A673 (cell line): ENCODE results near the gene ATP6V0E1. TPM values are rescaled to one million over a fixed set of nuclear protein-coding genes. Genes with fewer than 3 reads are reported as not detected.
A peak's percentile ranks its signal among the peaks of the same experiment; 100 is the strongest.

Experiments
- BruUV-seq: library from RNA; stranded (reverse); fragments of 400-500 nt; replicated peaks from 2 replicates; lab custom pipeline; 2021; lab: Mats Ljungman, UMichigan
- CTCF ChIA-PET: fragments of 300-600 bp; sonication (Branson Sonifier 250); formaldehyde crosslinking; loops from one replicate; lab custom pipeline; 2022; ENCODE audit warnings: antibody characterized with exemption; lab: Charles Lee
- POLR2A ChIA-PET: fragments of 300-600 bp; sonication (Branson Sonifier 250); formaldehyde crosslinking; loops from one replicate; lab custom pipeline; 2022; ENCODE audit warnings: antibody characterized with exemption; ENCODE audit not compliant: low non-redundant PET; lab: Charles Lee
- DNase-seq: peaks from one replicate; pipeline ENCODE4 v3.0.0-alpha.2; 2015; ENCODE audit warnings: low spot score
- H3K27ac ChIP-seq: fragments of 200-600 bp; sonication (generic); 2 replicates; pipeline ENCODE4 v1.5.1; 2016; ENCODE audit warnings: mixed run types, low read depth, mild to moderate bottlenecking, mixed read lengths, antibody characterized with exemption, low read length; ENCODE audit not compliant: poor library complexity, severe bottlenecking
- H3K27me3 ChIP-seq: fragments of 200-600 bp; sonication (generic); replicated peaks from 2 replicates; pipeline ENCODE4 v1.6.1; 2017; ENCODE audit warnings: mixed run types, low read depth, mild to moderate bottlenecking, mixed read lengths, antibody characterized with exemption, low read length; ENCODE audit not compliant: insufficient read depth, poor library complexity
- H3K36me3 ChIP-seq: fragments of 200-600 bp; sonication (generic); 2 replicates; pipeline ENCODE4 v1.6.1; 2016; ENCODE audit warnings: mixed run types, mild to moderate bottlenecking, mixed read lengths, antibody characterized with exemption, low read length; ENCODE audit not compliant: insufficient read depth, poor library complexity, severe bottlenecking
- H3K4me1 ChIP-seq: fragments of 200-600 bp; sonication (generic); 2 replicates; pipeline ENCODE4 v1.6.1; 2017; ENCODE audit warnings: mixed run types, mild to moderate bottlenecking, mixed read lengths, antibody characterized with exemption, low read length; ENCODE audit not compliant: insufficient read depth, poor library complexity, severe bottlenecking
- H3K4me3 ChIP-seq: fragments of 200-600 bp; sonication (generic); 2 replicates; pipeline ENCODE4 v1.5.1; 2016; ENCODE audit warnings: low read depth, mixed run types, mild to moderate bottlenecking, mixed read lengths, low read length; ENCODE audit not compliant: poor library complexity, severe bottlenecking
- H3K9me3 ChIP-seq: fragments of 200-600 bp; sonication (generic); 2 replicates; pipeline ENCODE4 v1.6.1; 2016; ENCODE audit warnings: mixed run types, low read depth, mild to moderate bottlenecking, mixed read lengths, antibody characterized with exemption, low read length; ENCODE audit not compliant: poor library complexity, severe bottlenecking
- EZH2 ChIP-seq: fragments of 200-600 bp; sonication (generic); IDR thresholded peaks from 2 replicates; pipeline ENCODE4 v1.6.1; 2017; ENCODE audit warnings: borderline replicate concordance, low read depth, mild to moderate bottlenecking, mixed read lengths, antibody characterized with exemption, low read length; ENCODE audit not compliant: poor library complexity, severe bottlenecking
- intact Hi-C: fragments of 100-400 bp; cut with micrococcal nuclease; formaldehyde crosslinking; loops from one replicate; pipeline ENCODE4 v1.10.0; 2022; ENCODE audit not compliant: unreplicated experiment
- total RNA-seq: library from RNA; stranded (reverse); gene quantifications from 2 replicates; pipeline ENCODE4 v1.2.3, GENCODE V29; 2021
- TF ChIP-seq, protein P1 (sequence below): fragments of 300-800, 200-600 bp; sonication (generic); conservative IDR thresholded peaks from 2 replicates; pipeline ENCODE4 v1.5.1; 2017; ENCODE audit warnings: low read depth, mild to moderate bottlenecking, antibody characterized with exemption, low read length, moderate library complexity, mixed read lengths

The ATP6V0E1 gene
- total RNA-seq, 1 experiment from 2014 or later, result 148 TPM

GRCh38 chr5:172951371-172952033, 32.1 kb upstream of the ATP6V0E1 start:
- intact Hi-C loops, result no loop called here
- Histone ChIP-seq H3K4me3 (no peak overlapping the region), H3K36me3 (no peaks in the 10 kb centered on the region), H3K27ac (no peak overlapping the region), H3K9me3 (no peaks in the 10 kb centered on the region), H3K4me1 (no peaks in the 10 kb centered on the region), H3K27me3 (no peaks in the 10 kb centered on the region)
- TF ChIP-seq, protein P1, sequence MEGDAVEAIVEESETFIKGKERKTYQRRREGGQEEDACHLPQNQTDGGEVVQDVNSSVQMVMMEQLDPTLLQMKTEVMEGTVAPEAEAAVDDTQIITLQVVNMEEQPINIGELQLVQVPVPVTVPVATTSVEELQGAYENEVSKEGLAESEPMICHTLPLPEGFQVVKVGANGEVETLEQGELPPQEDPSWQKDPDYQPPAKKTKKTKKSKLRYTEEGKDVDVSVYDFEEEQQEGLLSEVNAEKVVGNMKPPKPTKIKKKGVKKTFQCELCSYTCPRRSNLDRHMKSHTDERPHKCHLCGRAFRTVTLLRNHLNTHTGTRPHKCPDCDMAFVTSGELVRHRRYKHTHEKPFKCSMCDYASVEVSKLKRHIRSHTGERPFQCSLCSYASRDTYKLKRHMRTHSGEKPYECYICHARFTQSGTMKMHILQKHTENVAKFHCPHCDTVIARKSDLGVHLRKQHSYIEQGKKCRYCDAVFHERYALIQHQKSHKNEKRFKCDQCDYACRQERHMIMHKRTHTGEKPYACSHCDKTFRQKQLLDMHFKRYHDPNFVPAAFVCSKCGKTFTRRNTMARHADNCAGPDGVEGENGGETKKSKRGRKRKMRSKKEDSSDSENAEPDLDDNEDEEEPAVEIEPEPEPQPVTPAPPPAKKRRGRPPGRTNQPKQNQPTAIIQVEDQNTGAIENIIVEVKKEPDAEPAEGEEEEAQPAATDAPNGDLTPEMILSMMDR, result no peak
- no peak for TF ChIP-seq EZH2
- POLR2A ChIA-PET, result no interaction called here
- DNase-seq, result no peak
- CTCF ChIA-PET, result no interaction called here
- BruUV-seq, result TSS peak; percentile 69

- intact Hi-C loops, result no loop called here
- DNase-seq, result no peak
These were observed 31.5 kb upstream of the ATP6V0E1 start for GRCh38 chr5:172952034-172952511.

GRCh38 chr5:172953776-172954675, 29.5 kb upstream of the ATP6V0E1 start:
- CTCF ChIA-PET, result interaction anchor here (0.6 kb wide), 1 partner anchor 340 kb away, joined by 3 read pairs; no protein-coding TSS in a partner anchor
- Histone ChIP-seq H3K4me1 (no peaks in the 10 kb centered on the region), H3K27ac (no peak overlapping the region), H3K4me3 (no peak overlapping the region), H3K27me3 (no peaks in the 10 kb centered on the region), H3K9me3 (no peaks in the 10 kb centered on the region), H3K36me3 (no peaks in the 10 kb centered on the region)
- no peak for DNase-seq
- TF ChIP-seq, protein P1, result no peak
- TF ChIP-seq EZH2, result no peak
- BruUV-seq, result no TSS peak
- intact Hi-C loops, result no loop called here
- POLR2A ChIA-PET, result no interaction called here

More at GRCh38 chr5:172952034-172952511, 31.5 kb upstream of the ATP6V0E1 start:
- TF ChIP-seq, protein P1, result no peak
- TF ChIP-seq EZH2, result no peak
- BruUV-seq, result no TSS peak
- H3K4me1 ChIP-seq, result no peaks in the 10 kb centered on the region
- H3K27ac ChIP-seq, result no peak overlapping the region
- CTCF ChIA-PET, result no interaction called here
- no peaks in the 10 kb centered on the region for H3K36me3 ChIP-seq
- H3K9me3 ChIP-seq, result no peaks in the 10 kb centered on the region
- H3K27me3 ChIP-seq, result no peaks in the 10 kb centered on the region
- H3K4me3 ChIP-seq, result no peak overlapping the region
- POLR2A ChIA-PET, result no interaction called here
